GM18909 (cell line): Measurements from ENCODE around the gene ABCC11.

Experiments used
- ATAC-seq: cut with Tn5 transposase; IDR thresholded peaks from one replicate; pipeline ENCODE4 v1.9.1; 2021; ENCODE audit warnings: mild to moderate bottlenecking; ENCODE audit not compliant: unreplicated experiment, poor library complexity

Gene ABCC11

GRCh38 chr16:48136547-48137360 is 110.6 kb downstream of the ABCC11 start:
- ATAC-seq, result no peak

- no peak for ATAC-seq
These were observed 113.7 kb downstream of the ABCC11 start for GRCh38 chr16:48133455-48134211.

- no peak for ATAC-seq
These were observed 114.6 kb downstream of the ABCC11 start for GRCh38 chr16:48132696-48133095.

- ATAC-seq, result no peak
These were observed 116.0 kb downstream of the ABCC11 start for GRCh38 chr16:48131201-48131935.

GRCh38 chr16:48129926-48130325 is 117.4 kb downstream of the ABCC11 start:
- no peak for ATAC-seq

- no peak for ATAC-seq
These were observed 118.6 kb downstream of the ABCC11 start for GRCh38 chr16:48128769-48129168.

GRCh38 chr16:48126801-48127644 is 120.3 kb downstream of the ABCC11 start:
- ATAC-seq, result no peak

- ATAC-seq, result no peak
These were observed 121.5 kb downstream of the ABCC11 start for GRCh38 chr16:48125888-48126287.

GRCh38 chr16:48124266-48124665 is 123.1 kb downstream of the ABCC11 start:
- no peak for ATAC-seq

GRCh38 chr16:48123104-48123788 is 124.1 kb downstream of the ABCC11 start:
- ATAC-seq, result no peak

GRCh38 chr16:48121276-48121675 is 126.1 kb downstream of the ABCC11 start:
- ATAC-seq, result no peak

GRCh38 chr16:48118841-48119240 is 128.5 kb downstream of the ABCC11 start:
- ATAC-seq, result no peak

- ATAC-seq, result peak; percentile 86
These were observed 129.9 kb downstream of the ABCC11 start for GRCh38 chr16:48117217-48118105.
